Measurements from ENCODE around the gene TMEM229B. TPM values are rescaled to one million over a fixed set of nuclear protein-coding genes. Genes with fewer than 3 reads are reported as not detected.

The TMEM229B gene
- total and polyA plus RNA-seq, 9 donors, result 0.23 to 0.62 (median 0.41) TPM

DNA sequence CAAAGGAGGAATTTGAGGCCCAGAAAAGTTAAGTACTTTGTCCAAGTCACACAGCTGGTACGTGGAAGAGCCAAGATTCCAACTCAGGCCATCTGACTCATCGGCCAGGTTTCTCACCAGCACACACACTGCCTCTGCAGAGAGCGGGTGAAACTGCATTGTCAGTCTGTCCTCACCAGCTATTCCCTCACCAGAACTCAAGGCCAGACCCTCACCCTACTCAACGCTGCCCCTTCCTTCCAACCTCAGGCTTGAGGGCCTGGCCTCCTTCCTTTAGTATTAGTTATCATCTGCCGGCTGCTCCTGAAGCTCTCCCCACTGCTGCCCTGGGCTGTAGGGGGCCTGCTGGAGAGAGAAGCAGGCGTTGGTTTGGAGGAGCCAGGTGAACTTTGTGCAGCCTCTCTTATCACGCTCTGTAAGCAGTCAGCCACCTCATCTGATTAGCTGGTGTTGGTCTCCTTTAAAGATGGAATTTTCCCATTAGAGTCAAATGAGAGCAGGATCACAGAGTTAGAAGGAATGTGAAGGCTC lies 60.0 kb downstream of the TMEM229B start:
- DNase-seq, result no peak
- Histone ChIP-seq H3K9me3 (replicated peaks; ENCODE audit: control insufficient read depth, low read depth, low read length) (no peaks in the 10 kb centered on the region), H3K4me1 (ENCODE audit: control insufficient read depth, insufficient read depth, low read length) (peaks cover 7% of the 10 kb centered on the region), H3K27ac (ENCODE audit: low read length) (no peak overlapping the region), H3K4me3 (ENCODE audit: low read length) (no peak overlapping the region), H3K27me3 (ENCODE audit: control insufficient read depth, insufficient read depth, low read length) (peaks cover 13% of the 10 kb centered on the region), H3K36me3 (ENCODE audit: control insufficient read depth, insufficient read depth, low read length) (no peaks in the 10 kb centered on the region)
- WGBS (ENCODE audit: insufficient coverage), result 78% methylated on average over 6 of the region's 7 CpGs

DNA sequence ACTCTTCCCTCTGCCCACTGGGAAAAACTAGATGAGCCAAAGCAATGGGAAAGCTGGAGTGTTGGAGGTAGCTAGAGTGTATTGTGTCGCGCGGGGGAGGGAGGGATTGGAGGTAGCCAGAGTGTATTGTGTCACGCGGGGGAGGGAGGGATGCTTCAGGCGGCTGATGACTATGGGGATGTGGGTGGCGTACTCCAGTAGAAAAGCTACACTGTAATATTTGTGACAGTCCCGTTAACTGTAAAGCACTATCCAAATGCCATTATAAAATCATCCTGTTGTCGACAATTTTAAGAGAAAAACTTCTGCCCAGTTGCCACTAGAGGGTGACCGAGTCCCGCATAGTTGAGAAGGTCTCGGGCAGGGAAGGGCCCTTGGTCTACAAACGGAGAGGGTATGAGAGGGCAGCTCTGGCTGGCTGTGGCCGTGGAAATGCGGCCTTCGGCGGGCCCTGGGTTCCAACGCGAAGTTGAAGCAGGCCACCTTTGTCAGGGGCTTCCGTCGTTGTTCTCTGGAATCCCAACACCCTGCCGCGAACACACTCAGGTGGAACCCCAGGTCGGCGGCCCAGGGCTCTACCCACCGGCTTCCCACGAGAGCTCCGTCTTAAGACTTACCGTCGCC lies 61.4 kb downstream of the TMEM229B start:
- Histone ChIP-seq H3K36me3 (ENCODE audit: control insufficient read depth, insufficient read depth, low read length) (no peaks in the 10 kb centered on the region), H3K27ac (ENCODE audit: low read length) (no peak overlapping the region), H3K9me3 (replicated peaks; ENCODE audit: control insufficient read depth, low read depth, low read length) (no peaks in the 10 kb centered on the region), H3K4me1 (ENCODE audit: control insufficient read depth, insufficient read depth, low read length) (peaks cover 7% of the 10 kb centered on the region), H3K27me3 (ENCODE audit: control insufficient read depth, insufficient read depth, low read length) (peaks cover 13% of the 10 kb centered on the region), H3K4me3 (ENCODE audit: low read length) (no peak overlapping the region)
- peak; percentile 78 for DNase-seq
- 17% methylated on average over 25 of the region's 30 CpGs for WGBS (ENCODE audit: insufficient coverage)

DNA sequence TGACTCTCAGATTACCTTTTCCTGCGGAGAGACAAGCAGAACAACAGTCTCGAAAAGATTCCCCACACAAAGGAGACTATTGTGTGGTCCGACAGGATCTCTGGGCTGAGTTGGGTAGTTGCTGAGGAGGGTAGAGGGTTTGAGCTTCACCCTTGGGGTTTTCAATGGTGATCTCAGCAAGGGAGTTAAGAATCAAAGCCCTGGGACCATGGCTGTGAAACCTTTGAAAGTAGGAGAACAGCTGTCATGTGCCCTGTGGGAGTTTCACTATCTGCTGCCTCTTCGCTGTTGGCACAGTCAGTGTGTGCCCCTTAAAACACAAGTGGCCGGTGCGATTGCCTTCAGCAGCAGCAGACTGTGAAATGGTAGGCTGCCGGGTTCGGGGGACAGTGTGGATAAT lies 62.4 kb downstream of the TMEM229B start:
- Histone ChIP-seq H3K27me3 (ENCODE audit: control insufficient read depth, insufficient read depth, low read length) (peaks cover 13% of the 10 kb centered on the region), H3K9me3 (replicated peaks; ENCODE audit: control insufficient read depth, low read depth, low read length) (no peaks in the 10 kb centered on the region), H3K27ac (ENCODE audit: low read length) (no peak overlapping the region), H3K4me1 (ENCODE audit: control insufficient read depth, insufficient read depth, low read length) (peaks cover 7% of the 10 kb centered on the region), H3K4me3 (ENCODE audit: low read length) (no peak overlapping the region), H3K36me3 (ENCODE audit: control insufficient read depth, insufficient read depth, low read length) (no peaks in the 10 kb centered on the region)
- WGBS (ENCODE audit: insufficient coverage), result 71% methylated on average over 3 of the region's 8 CpGs
- DNase-seq, result no peak

DNA sequence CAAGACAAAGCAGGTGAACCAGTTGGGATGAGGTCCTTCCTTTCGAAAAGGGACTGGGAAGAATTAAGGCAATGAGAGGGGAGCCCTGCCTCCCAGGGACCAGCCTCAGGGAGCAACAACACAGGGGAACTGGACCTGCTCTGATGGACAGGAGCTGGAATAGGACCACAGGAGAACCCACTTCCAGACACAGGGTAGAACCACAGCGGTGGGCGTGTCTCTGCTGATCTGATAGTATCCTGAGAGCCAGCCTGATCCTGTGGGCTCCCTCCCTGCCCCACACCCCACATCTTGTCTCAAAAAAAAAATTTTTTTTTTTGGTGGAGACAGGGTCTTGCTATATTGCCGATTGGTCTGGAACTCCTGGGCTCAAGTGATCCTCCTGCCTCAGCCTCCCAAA lies 62.9 kb downstream of the TMEM229B start:
- Histone ChIP-seq H3K27ac (ENCODE audit: low read length) (no peak overlapping the region), H3K9me3 (replicated peaks; ENCODE audit: control insufficient read depth, low read depth, low read length) (no peaks in the 10 kb centered on the region), H3K36me3 (ENCODE audit: control insufficient read depth, insufficient read depth, low read length) (no peaks in the 10 kb centered on the region), H3K4me3 (ENCODE audit: low read length) (no peak overlapping the region), H3K27me3 (ENCODE audit: control insufficient read depth, insufficient read depth, low read length) (peaks cover 13% of the 10 kb centered on the region), H3K4me1 (ENCODE audit: control insufficient read depth, insufficient read depth, low read length) (peaks cover 7% of the 10 kb centered on the region)
- WGBS (ENCODE audit: insufficient coverage), result 75% methylated on average over 1 of the region's 4 CpGs
- no peak for DNase-seq

DNA sequence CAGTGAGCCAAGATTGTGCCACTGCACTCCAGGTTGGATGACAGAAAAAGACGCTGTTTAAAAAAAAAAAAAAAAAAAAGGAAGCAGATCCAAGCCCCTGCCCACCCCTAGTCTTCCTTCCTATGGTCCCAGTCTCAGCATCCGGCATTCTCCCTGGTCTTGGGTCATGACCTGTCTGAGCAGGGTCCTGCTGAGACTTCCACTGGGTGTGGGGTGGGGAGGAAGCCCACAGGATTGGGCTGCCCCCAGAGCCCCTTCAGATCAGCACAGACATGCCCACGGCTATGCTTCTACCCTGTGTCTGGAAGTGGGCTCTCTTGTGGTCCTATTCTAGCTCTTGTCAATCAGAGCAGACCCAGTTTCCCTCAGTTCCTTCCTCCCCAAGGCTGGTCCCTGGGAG lies 64.0 kb downstream of the TMEM229B start:
- Histone ChIP-seq H3K27ac (ENCODE audit: low read length) (no peak overlapping the region), H3K36me3 (ENCODE audit: control insufficient read depth, insufficient read depth, low read length) (no peaks in the 10 kb centered on the region), H3K27me3 (ENCODE audit: control insufficient read depth, insufficient read depth, low read length) (peaks cover 12% of the 10 kb centered on the region), H3K9me3 (replicated peaks; ENCODE audit: control insufficient read depth, low read depth, low read length) (no peaks in the 10 kb centered on the region), H3K4me1 (ENCODE audit: control insufficient read depth, insufficient read depth, low read length) (peaks cover 7% of the 10 kb centered on the region), H3K4me3 (ENCODE audit: low read length) (no peak overlapping the region)
- WGBS (ENCODE audit: insufficient coverage), result no CpG with 5 or more reads among the region's 3 CpGs
- DNase-seq, result no peak

DNA sequence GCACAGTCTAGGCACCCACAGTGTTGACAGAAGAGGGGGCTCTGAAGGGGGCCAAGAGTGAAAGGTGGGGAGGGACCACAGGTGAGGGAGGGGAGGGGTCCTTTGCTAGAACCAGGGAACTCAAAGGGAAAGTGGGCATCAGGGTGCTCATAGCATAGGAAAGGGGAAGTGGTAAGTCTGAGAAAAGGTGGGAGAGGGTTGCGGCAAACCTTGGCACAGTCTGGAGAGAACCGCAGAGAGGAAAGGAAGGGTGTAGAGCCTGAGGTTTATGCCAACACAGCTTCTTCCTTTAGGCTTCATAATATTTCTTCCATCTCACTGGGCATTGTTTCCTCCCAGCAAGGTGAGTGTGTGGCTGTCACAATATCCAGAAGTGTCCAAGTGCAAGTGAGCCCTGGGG lies 65.1 kb downstream of the TMEM229B start:
- 83% methylated on average over 1 of the region's 2 CpGs for WGBS (ENCODE audit: insufficient coverage)

DNA sequence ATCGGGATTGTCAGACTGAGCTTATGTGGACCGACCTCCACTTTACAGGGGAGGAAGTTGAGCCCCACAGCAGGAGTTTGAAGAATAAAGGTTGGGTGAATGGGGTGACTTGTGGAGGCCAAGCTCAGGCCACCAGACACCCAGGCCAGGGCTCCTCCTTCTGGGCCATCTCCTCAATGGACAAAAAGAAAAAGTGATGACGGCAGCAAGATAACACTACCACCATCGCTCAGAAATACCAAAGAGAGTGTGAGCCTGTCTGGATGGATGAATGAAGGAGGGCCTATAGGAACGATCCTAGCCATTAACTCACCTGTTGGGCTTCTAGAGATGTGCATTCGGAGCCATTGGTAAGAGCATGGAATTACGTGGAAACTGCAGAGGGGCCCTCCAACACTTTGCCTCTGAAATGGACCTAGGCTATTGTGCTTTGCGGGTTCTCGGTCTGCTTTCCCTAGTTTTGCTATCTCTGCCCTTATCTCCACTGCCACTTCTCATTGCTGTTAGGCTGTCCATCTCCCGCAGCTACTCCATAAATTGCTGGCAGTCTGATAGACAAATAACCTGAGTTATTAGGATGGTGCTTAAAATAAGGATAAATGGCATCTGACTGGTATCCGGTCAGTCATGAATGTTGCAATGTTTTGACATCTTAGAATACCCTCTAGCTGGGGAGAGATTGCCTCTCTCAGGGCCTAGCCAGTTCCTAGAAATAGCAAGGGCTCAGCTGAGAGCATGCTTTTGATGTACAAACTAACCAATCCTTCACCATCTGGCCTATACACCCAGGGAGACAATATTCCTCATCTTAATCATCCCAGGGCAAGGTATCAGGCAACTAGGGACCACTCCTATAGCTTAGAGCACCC lies 66.9 kb downstream of the TMEM229B start:
- 74% methylated on average over 3 of the region's 11 CpGs for whole genome bisulfite sequencing (ENCODE audit: insufficient coverage)
- H3K9me3 ChIP-seq (replicated peaks; ENCODE audit: control insufficient read depth, low read depth, low read length), result no peaks in the 10 kb centered on the region
- peaks cover 2% of the 10 kb centered on the region for H3K4me1 ChIP-seq (ENCODE audit: control insufficient read depth, insufficient read depth, low read length)
- peaks cover 11% of the 10 kb centered on the region for H3K27me3 ChIP-seq (ENCODE audit: control insufficient read depth, insufficient read depth, low read length)
- DNase-seq, result no peak
- no peak overlapping the region for H3K27ac ChIP-seq (ENCODE audit: low read length)
- H3K36me3 ChIP-seq (ENCODE audit: control insufficient read depth, insufficient read depth, low read length), result no peaks in the 10 kb centered on the region
- no peak overlapping the region for H3K4me3 ChIP-seq (ENCODE audit: low read length)

More for the DNA sequence above, 65.1 kb downstream of the TMEM229B start:
- Histone ChIP-seq H3K9me3 (replicated peaks; ENCODE audit: control insufficient read depth, low read depth, low read length) (no peaks in the 10 kb centered on the region), H3K27me3 (ENCODE audit: control insufficient read depth, insufficient read depth, low read length) (peaks cover 12% of the 10 kb centered on the region), H3K36me3 (ENCODE audit: control insufficient read depth, insufficient read depth, low read length) (no peaks in the 10 kb centered on the region), H3K4me3 (ENCODE audit: low read length) (no peak overlapping the region), H3K27ac (ENCODE audit: low read length) (no peak overlapping the region), H3K4me1 (ENCODE audit: control insufficient read depth, insufficient read depth, low read length) (peaks cover 7% of the 10 kb centered on the region)
- DNase-seq, result no peak

Other genes starting within 250 kb of the TMEM229B start
- gene PALS1, start 247.3 kb downstream of the TMEM229B start, total RNA-seq, result 14.7 TPM
- gene PALS1, start 247.3 kb downstream of the TMEM229B start, polyA plus RNA-seq (ENCODE audit: insufficient read depth in 1 of 8, insufficient read length in 8 of 8, low replicate concordance in 1 of 8), result 10 to 100 TPM; 10.1 to 14.8 (median 13.6) TPM
- gene ATP6V1D, start 128.9 kb downstream of the TMEM229B start, total RNA-seq, result 63.4 TPM
- gene ATP6V1D, start 128.9 kb downstream of the TMEM229B start, polyA plus RNA-seq (ENCODE audit: insufficient read depth in 1 of 8, insufficient read length in 8 of 8, low replicate concordance in 1 of 8), result 10 to 100 TPM; 60.9 to 80.6 (median 69.8) TPM
- gene EIF2S1, start 128.4 kb downstream of the TMEM229B start, total RNA-seq, result 90.0 TPM
- 10 to 100 TPM; 60.3 to 97.4 (median 91.3) TPM for gene EIF2S1, start 128.4 kb downstream of the TMEM229B start, polyA plus RNA-seq (ENCODE audit: insufficient read depth in 1 of 8, insufficient read length in 8 of 8, low replicate concordance in 1 of 8)
- gene PLEK2, start 76.6 kb downstream of the TMEM229B start, total RNA-seq, result 0.22 TPM
- gene PLEK2, start 76.6 kb downstream of the TMEM229B start, polyA plus RNA-seq (ENCODE audit: insufficient read depth in 1 of 8, insufficient read length in 8 of 8, low replicate concordance in 1 of 8), result 1 to 10 TPM in 3 of 8 donors, under 1 TPM in 5; 0.44 to 3.0 (median 0.88) TPM
- 0.75 TPM for gene PLEKHH1, start 44.6 kb upstream of the TMEM229B start, total RNA-seq
- 1 to 10 TPM in 6 of 8 donors, under 1 TPM in 2; 0.58 to 3.5 (median 1.4) TPM for gene PLEKHH1, start 44.6 kb upstream of the TMEM229B start, polyA plus RNA-seq (ENCODE audit: insufficient read depth in 1 of 8, insufficient read length in 8 of 8, low replicate concordance in 1 of 8)
- gene PIGH, start 111.5 kb upstream of the TMEM229B start, total RNA-seq, result 10.0 TPM
- 10 to 100 TPM in 6 of 8 donors, 1 to 10 TPM in 2; 9.8 to 14.8 (median 13.1) TPM for gene PIGH, start 111.5 kb upstream of the TMEM229B start, polyA plus RNA-seq (ENCODE audit: insufficient read depth in 1 of 8, insufficient read length in 8 of 8, low replicate concordance in 1 of 8)
- 1.0 TPM for gene ARG2, start 131.2 kb upstream of the TMEM229B start, total RNA-seq
- 1 to 10 TPM; 1.2 to 3.1 (median 2.0) TPM for gene ARG2, start 131.2 kb upstream of the TMEM229B start, polyA plus RNA-seq (ENCODE audit: insufficient read depth in 1 of 8, insufficient read length in 8 of 8, low replicate concordance in 1 of 8)
- 52.8 TPM for gene VTI1B, start 185.9 kb upstream of the TMEM229B start, total RNA-seq
- gene VTI1B, start 185.9 kb upstream of the TMEM229B start, polyA plus RNA-seq (ENCODE audit: insufficient read depth in 1 of 8, insufficient read length in 8 of 8, low replicate concordance in 1 of 8), result 10 to 100 TPM; 71.0 to 85.0 (median 79.1) TPM
- 43.3 TPM for gene RDH11, start 207.0 kb upstream of the TMEM229B start, total RNA-seq
- gene RDH11, start 207.0 kb upstream of the TMEM229B start, polyA plus RNA-seq (ENCODE audit: insufficient read depth in 1 of 8, insufficient read length in 8 of 8, low replicate concordance in 1 of 8), result 10 to 100 TPM; 40.6 to 51.5 (median 44.4) TPM
- 0.40 TPM for gene RDH12, start 213.2 kb upstream of the TMEM229B start, total RNA-seq
- gene RDH12, start 213.2 kb upstream of the TMEM229B start, polyA plus RNA-seq (ENCODE audit: insufficient read depth in 1 of 8, insufficient read length in 8 of 8, low replicate concordance in 1 of 8), result 1 to 10 TPM in 2 of 8 donors, under 1 TPM in 6; 0.30 to 1.2 (median 0.65) TPM

Measured in muscle of leg (tissue), 11 donors.